Panc1 (cell line): Measurements from ENCODE around the gene LLGL1. TPM values are rescaled to one million over a fixed set of nuclear protein-coding genes. Genes with fewer than 3 reads are reported as not detected.

Source experiments
- ATAC-seq: fragments of 200-7000 bp; cut with Tn5 transposase; 2 replicates; pipeline ENCODE4 v1.9.1; 2020; ENCODE audit warnings: mild to moderate bottlenecking, moderate library complexity
- BruUV-seq: library from RNA; stranded (reverse); fragments of 400-500 nt; replicated peaks from 2 replicates; lab custom pipeline; 2021; lab: Mats Ljungman, UMichigan
- CTCF ChIA-PET: fragments of 300-600 bp; sonication (Branson Sonifier 250); formaldehyde crosslinking; loops from one replicate; lab custom pipeline; 2022; ENCODE audit warnings: antibody characterized with exemption; lab: Charles Lee
- POLR2A ChIA-PET: fragments of 300-600 bp; sonication (Branson Sonifier 250); formaldehyde crosslinking; loops from one replicate; lab custom pipeline; 2022; ENCODE audit warnings: antibody characterized with exemption; lab: Charles Lee
- DNase-seq: peaks from one replicate; pipeline ENCODE4 v3.0.0-alpha.2; 2010; ENCODE audit warnings: low read depth, low spot score
- H3K27ac ChIP-seq: 2 replicates; pipeline ENCODE4 v1.5.1; 2011; ENCODE audit warnings: mild to moderate bottlenecking, low read length, inconsistent platforms
- H3K27me3 ChIP-seq: fragments of 200-500 bp; sonication (Bioruptor generic); 2 replicates; pipeline ENCODE4 v1.6.0; 2014; ENCODE audit warnings: low read length, inconsistent platforms; ENCODE audit not compliant: control insufficient read depth, insufficient read depth
- H3K36me3 ChIP-seq: fragments of 200-500 bp; sonication (Bioruptor generic); 2 replicates; pipeline ENCODE4 v1.5.1; 2014; ENCODE audit warnings: inconsistent platforms, mild to moderate bottlenecking, low read length, moderate library complexity; ENCODE audit not compliant: control insufficient read depth, insufficient read depth
- H3K4me1 ChIP-seq: 2 replicates; pipeline ENCODE4 v1.5.1; 2011; ENCODE audit warnings: inconsistent platforms, mild to moderate bottlenecking, low read length, moderate library complexity; ENCODE audit not compliant: control insufficient read depth, insufficient read depth
- H3K4me3 ChIP-seq, 2 experiments: 2 replicates each; pipeline ENCODE4 v1.5.1; 2011 to 2012; ENCODE audit warnings: low read depth in 2 of 2, low read length in 2 of 2, mild to moderate bottlenecking in 2 of 2, inconsistent platforms in 1 of 2, moderate library complexity in 1 of 2
- H3K9me3 ChIP-seq: fragments of 200-500 bp; sonication (Bioruptor generic); 2 replicates; pipeline ENCODE4 v1.5.1; 2014; ENCODE audit warnings: low read depth, mild to moderate bottlenecking, inconsistent platforms, low read length, moderate library complexity; ENCODE audit not compliant: control insufficient read depth, insufficient read depth
- CTCF ChIP-seq: fragments of 450-650 bp; IDR thresholded peaks from 2 replicates; pipeline ENCODE4 v1.5.1; 2017; ENCODE audit warnings: mild to moderate bottlenecking
- POLR2AphosphoS5 ChIP-seq: IDR thresholded peaks from 2 replicates; pipeline ENCODE4 v1.6.1; 2012; ENCODE audit warnings: mild to moderate bottlenecking, low read depth, low read length, moderate library complexity
- SIN3A ChIP-seq: IDR thresholded peaks from 2 replicates; pipeline ENCODE4 v1.6.1; 2012; ENCODE audit warnings: low read depth, mild to moderate bottlenecking, low read length, moderate library complexity, borderline replicate concordance; ENCODE audit not compliant: insufficient read depth
- TCF7L2 ChIP-seq: IDR thresholded peaks from 2 replicates; pipeline ENCODE4 v1.6.1; 2011; ENCODE audit warnings: mild to moderate bottlenecking, low read depth, low read length, inconsistent platforms
- in situ Hi-C: cut with HindIII; loops from 2 replicates; pipeline ENCODE4 v1.10.0; 2016; ENCODE audit warnings: low sequenced_read_pairs, low pct_unique_long_range_greater_than_20kb
- intact Hi-C: fragments of 100-400 bp; cut with micrococcal nuclease; formaldehyde crosslinking; loops from one replicate; pipeline ENCODE4 v1.10.0; 2022; ENCODE audit not compliant: unreplicated experiment
- total RNA-seq: library from RNA; stranded (reverse); gene quantifications from one replicate; pipeline ENCODE4 v1.2.1, GENCODE V29; 2021; ENCODE audit not compliant: unreplicated experiment
- TF ChIP-seq, protein P1 (sequence below), 2 experiments: IDR thresholded peaks; 2 replicates each; pipeline ENCODE4 v1.6.1; 2011 to 2012; ENCODE audit warnings: low read depth in 2 of 2, control low read depth in 1 of 2, low read length in 1 of 2, mild to moderate bottlenecking in 1 of 2, moderate library complexity in 1 of 2; ENCODE audit not compliant: insufficient read depth in 1 of 2

LLGL1 gene
- total RNA-seq, 1 experiment from 2014 or later = 18.4 TPM

DNA sequence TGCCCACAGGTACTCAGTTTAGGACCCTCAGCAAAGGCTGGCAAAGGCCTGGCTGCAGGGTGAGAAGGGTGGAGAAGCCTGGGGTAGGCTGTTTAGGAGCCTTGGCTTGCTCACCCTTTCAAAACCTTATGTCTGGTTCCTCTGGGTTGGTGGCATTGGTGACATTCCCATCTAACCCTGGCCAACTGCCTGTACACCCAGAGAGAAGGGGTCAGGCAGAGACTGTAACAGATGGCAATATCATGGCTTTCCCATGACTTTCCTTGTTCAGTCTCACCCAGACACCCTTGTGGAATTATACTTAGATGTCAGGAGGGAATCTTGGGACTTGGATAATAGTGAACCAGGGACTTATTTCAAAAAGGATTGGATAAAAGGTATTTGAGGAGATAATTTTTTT, 18.5 kb upstream of the LLGL1 start:
- TF ChIP-seq POLR2AphosphoS5 (no peak), SIN3A (no peak), TCF7L2 (no peak), CTCF (no peak)
- TF ChIP-seq, protein P1, sequence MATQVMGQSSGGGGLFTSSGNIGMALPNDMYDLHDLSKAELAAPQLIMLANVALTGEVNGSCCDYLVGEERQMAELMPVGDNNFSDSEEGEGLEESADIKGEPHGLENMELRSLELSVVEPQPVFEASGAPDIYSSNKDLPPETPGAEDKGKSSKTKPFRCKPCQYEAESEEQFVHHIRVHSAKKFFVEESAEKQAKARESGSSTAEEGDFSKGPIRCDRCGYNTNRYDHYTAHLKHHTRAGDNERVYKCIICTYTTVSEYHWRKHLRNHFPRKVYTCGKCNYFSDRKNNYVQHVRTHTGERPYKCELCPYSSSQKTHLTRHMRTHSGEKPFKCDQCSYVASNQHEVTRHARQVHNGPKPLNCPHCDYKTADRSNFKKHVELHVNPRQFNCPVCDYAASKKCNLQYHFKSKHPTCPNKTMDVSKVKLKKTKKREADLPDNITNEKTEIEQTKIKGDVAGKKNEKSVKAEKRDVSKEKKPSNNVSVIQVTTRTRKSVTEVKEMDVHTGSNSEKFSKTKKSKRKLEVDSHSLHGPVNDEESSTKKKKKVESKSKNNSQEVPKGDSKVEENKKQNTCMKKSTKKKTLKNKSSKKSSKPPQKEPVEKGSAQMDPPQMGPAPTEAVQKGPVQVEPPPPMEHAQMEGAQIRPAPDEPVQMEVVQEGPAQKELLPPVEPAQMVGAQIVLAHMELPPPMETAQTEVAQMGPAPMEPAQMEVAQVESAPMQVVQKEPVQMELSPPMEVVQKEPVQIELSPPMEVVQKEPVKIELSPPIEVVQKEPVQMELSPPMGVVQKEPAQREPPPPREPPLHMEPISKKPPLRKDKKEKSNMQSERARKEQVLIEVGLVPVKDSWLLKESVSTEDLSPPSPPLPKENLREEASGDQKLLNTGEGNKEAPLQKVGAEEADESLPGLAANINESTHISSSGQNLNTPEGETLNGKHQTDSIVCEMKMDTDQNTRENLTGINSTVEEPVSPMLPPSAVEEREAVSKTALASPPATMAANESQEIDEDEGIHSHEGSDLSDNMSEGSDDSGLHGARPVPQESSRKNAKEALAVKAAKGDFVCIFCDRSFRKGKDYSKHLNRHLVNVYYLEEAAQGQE (IDR thresholded peaks at IDR 0.05; ENCODE audit: insufficient read depth in 1 of 2, low read depth in 2 of 2, low read length in 1 of 2) = no peak
- no peaks in the 10 kb centered on the region for H3K4me1 ChIP-seq
- in situ Hi-C loops = no loop called here
- DNase-seq (no peak), ATAC-seq (no peak)
- no peaks in the 10 kb centered on the region for H3K27me3 ChIP-seq
- ChIA-PET CTCF (no interaction called here), POLR2A (no interaction called here)
- H3K27ac ChIP-seq = no peak overlapping the region
- peaks cover 7% of the 10 kb centered on the region; the same call in 1 of the 2 replicates for H3K36me3 ChIP-seq
- no peaks in the 10 kb centered on the region for H3K9me3 ChIP-seq
- H3K4me3 ChIP-seq = no peak overlapping the region
- intact Hi-C loops = no loop called here
- no TSS peak for BruUV-seq

DNA sequence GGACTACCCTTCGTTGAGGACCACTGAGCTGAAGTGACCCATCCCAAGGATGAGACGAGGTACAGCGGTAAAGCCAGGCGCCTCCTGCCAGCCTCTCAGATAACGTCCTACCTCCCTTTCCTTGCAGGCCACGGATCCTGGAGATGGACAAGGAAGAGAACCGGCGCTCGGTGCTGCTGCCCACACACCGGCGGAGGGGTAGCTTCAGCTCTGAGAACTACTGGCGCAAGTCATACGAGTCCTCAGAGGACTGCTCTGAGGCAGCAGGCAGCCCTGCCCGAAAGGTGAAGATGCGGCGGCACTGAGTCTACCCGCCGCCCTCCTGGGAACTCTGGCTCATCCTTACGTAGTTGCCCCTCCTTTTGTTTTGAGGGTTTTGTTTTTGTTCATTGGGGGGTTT, 17.3 kb upstream of the LLGL1 start:
- Histone ChIP-seq H3K36me3 (peaks cover 7% of the 10 kb centered on the region; the same call in 1 of the 2 replicates), H3K9me3 (no peaks in the 10 kb centered on the region), H3K27me3 (no peaks in the 10 kb centered on the region), H3K4me3 (no peak overlapping the region), H3K27ac (no peak overlapping the region), H3K4me1 (no peaks in the 10 kb centered on the region)
- BruUV-seq = no TSS peak
- intact Hi-C loops = no loop called here
- in situ Hi-C loops = no loop called here
- CTCF ChIA-PET = no interaction called here
- DNase-seq (no peak), ATAC-seq (no peak)
- POLR2A ChIA-PET = no interaction called here
- no peak for TF ChIP-seq POLR2AphosphoS5
- TF ChIP-seq TCF7L2 = no peak
- TF ChIP-seq SIN3A = no peak
- TF ChIP-seq, protein P1 (IDR thresholded peaks at IDR 0.05; ENCODE audit: insufficient read depth in 1 of 2, low read depth in 2 of 2, low read length in 1 of 2) = no peak
- no peak for TF ChIP-seq CTCF
